Myometrial cell (primary cell): ENCODE measurements around the gene ARMC2. TPM values are rescaled to one million over a fixed set of nuclear protein-coding genes. Genes with fewer than 3 reads are reported as not detected.

Source experiments
- total RNA-seq: library from RNA; depleted of rRNA; stranded (reverse); fragments of >200 nt; gene quantifications from 2 replicates; pipeline ENCODE4 v1.2.3, GENCODE V29; 2015

The ARMC2 gene
- 1.1 and 1.7 TPM in 2 replicates for total RNA-seq

GRCh38 chr6:108848116-108848868 lies at the start of gene ARMC2:
Gene ARMC2 (plus strand): TSS chr6:108848422. CDS start chr6:108854268, 5,846 bp downstream.

Other genes with a start within 250 kb of the ARMC2 start
- gene SESN1, start 246.4 kb downstream of the ARMC2 start, total RNA-seq = 23.9 and 30.3 TPM in 2 replicates
- 24.5 and 32.8 TPM in 2 replicates for gene CEP57L1, start 247.1 kb downstream of the ARMC2 start, total RNA-seq